ENCODE measurements around the gene C16orf96. TPM values are rescaled to one million over a fixed set of nuclear protein-coding genes. Genes with fewer than 3 reads are reported as not detected.

C16orf96 gene
- total RNA-seq, 1 donor from 2014 or later = 0.07 TPM

DNA sequence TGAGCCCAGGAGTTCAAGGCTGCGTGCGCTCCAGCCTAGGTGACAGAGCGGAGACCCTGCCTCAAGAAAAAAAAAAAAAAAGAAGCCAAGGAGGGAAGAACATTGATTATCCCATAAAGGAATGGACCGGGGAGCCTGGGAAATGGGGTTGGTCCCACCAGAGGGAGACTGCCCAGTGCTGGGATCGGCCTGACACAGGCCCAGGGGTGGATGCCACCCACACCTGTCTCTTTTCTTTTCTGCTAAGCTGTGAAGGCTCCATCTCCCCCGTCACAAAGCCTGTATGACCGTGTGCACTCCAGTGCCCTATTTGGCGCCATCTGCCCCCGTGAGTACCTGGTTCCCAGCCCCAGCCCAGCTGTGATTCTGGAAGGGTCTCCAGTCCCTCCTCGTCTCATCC is 42.9 kb downstream of the C16orf96 start:
- intact Hi-C loops (cut with micrococcal nuclease) = no loop called here

DNA sequence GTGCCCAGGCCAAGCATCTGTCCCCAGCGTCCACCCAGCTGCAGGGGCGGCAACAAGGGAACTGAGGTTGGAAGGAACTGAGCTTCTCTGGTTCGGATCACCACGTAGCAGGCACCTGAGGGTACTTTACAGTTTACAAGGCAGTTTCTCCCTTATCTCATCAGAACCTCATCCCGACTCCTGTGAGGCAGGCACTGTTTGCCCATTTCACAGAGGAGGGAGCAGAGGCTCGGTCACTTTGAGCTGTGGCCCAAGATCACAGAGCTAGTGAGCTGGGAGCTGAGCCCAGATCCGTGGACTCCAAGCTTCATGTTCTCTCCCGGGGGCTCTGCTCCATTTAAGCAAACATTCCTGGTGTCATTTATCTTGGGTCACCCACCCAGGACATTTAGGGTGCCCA is 43.4 kb downstream of the C16orf96 start:
- intact Hi-C loops (cut with micrococcal nuclease) = no loop called here

DNA sequence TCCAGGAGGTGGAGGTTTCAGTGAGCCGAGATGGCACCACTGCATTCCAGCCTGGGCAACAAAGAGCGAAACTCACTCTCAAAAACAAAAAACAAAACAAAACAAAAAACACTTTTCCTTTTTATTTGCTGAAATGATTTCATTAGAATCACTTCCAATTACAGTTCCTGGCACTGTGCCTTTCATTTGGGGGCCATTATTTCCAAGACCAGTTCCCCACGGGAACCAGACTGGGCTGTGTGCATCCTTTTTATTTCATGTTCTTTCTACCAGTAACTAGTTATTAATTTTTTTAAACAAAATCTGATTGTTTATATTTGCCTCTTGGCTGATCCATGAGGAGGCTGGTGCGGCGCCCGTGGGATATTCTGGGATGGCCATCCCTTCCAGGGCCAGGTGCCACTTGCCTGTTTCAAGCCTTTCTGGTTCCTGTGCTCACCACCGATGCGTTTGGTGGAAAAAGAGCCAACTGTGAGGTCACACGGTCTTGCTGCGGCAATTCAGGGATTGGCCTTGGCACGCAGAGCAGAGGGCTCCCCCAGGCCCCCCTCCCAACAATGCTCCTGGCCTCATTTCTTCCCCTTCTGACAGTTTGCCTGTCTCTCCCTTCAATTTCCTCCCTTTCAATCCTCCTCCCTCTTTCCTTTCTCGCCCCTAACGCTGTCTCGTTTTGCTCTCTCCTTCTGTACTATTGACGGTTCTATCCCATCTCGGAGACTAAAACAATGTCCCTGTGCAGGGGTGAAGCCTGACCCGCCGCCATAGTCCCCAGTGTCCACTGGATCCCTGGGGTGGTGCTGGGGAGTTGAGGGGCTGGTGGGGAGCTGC is 45.1 kb downstream of the C16orf96 start:
- intact Hi-C loops (cut with micrococcal nuclease) = no loop called here

DNA sequence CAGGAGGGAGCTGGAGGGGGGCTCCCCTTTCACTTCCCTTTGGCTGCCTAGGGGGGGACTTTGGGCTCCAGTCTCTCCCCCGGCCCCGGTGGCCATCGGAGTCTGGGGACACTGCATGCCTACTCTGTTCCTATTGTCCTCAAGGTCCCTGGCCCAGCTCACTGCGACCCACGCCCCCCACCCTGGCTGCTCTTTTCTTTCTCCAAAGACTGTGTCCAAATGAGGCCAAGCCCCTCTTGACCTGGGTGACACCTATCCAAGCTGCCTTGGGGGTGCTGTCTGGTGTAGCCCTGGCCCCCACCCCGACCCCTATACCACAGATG is 45.7 kb downstream of the C16orf96 start:
- intact Hi-C loops (cut with micrococcal nuclease) = no loop called here

DNA sequence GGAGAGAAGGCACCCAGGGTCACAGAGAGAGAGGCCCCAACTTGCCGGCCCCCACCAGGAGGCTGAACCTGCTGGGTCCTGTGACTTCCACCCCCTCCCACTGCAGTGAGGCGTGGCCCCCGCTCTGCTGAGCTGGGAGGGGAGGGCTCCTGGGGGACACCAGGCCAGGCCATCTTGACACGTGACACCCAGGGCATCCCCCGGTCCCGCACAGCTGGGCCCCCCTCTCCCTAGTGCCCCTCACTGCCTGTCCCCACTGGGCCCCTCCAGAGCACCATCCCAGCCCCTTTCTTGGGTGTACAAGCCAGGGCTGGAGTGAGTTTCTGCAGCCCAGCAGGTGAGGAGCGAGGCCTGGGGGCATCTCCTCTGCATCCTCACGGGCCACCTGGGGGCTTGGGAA is 46.2 kb downstream of the C16orf96 start:
- intact Hi-C loops (cut with micrococcal nuclease) = no loop called here

DNA sequence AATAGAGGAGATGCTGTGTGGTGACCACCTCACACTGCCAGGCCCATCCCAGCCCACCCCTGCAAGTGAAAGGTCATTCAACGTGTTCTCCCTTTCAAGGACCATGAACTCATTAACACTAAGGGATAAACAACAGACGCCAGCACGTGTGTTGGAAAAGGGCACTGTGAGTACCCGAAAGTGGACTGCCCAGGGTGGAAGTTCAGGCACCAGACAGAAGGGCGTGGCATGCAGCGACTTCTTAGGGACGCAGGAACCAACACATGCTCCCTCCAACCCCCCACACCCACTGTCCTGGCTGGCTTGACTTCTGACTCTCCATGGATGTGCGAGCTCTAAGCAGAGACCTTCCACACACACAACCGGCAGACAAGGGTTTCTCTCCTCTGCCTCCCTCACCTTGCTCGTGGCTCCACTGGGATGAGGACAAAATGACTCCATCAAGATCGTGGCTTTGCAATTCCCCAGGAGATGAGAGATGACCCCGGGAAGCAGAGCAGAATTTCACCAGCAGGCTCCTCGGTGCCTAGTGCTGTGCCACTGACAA is 47.6 kb downstream of the C16orf96 start:
- intact Hi-C loops (cut with micrococcal nuclease) = no loop called here

DNA sequence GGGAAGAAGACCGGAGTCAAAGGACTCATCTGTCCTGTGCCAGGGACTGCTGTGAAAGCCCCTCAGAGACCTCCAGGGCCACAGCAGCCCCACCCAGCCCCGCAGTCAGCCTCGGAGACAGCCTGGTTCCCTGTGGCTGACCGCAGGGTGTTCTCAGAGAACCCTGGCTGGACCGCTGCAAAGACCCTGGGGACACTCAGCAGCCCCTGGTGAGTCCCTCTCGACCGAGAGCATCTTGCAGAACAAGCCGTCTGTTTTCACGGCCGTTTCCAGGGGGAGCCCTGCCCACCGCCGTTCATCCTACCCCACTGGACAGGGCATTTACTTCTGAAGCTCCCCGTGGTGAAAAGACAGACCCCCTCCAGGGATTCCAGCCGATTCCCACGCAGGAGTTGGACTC is 48.3 kb downstream of the C16orf96 start:
- intact Hi-C loops (cut with micrococcal nuclease) = no loop called here

DNA sequence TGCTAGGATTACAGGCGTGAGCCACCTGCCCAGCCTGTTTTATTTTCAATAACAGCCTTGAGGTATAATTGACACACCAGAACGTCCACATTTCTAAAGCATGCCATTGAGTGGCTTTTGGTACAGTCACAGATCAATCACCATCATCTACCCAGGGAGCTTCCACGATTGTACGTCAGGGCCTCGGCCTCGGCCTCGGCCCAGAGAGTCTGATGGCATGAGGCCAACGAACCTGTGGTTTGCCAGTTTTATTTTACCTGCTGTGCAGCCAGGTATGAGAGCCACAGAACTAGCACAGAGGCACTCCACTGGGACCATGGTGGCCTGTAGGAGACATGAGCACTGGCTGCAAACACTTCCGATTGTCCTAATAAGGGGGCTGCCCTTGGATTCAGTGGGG is 50.2 kb downstream of the C16orf96 start:
- intact Hi-C loops (cut with micrococcal nuclease) = no loop called here

DNA sequence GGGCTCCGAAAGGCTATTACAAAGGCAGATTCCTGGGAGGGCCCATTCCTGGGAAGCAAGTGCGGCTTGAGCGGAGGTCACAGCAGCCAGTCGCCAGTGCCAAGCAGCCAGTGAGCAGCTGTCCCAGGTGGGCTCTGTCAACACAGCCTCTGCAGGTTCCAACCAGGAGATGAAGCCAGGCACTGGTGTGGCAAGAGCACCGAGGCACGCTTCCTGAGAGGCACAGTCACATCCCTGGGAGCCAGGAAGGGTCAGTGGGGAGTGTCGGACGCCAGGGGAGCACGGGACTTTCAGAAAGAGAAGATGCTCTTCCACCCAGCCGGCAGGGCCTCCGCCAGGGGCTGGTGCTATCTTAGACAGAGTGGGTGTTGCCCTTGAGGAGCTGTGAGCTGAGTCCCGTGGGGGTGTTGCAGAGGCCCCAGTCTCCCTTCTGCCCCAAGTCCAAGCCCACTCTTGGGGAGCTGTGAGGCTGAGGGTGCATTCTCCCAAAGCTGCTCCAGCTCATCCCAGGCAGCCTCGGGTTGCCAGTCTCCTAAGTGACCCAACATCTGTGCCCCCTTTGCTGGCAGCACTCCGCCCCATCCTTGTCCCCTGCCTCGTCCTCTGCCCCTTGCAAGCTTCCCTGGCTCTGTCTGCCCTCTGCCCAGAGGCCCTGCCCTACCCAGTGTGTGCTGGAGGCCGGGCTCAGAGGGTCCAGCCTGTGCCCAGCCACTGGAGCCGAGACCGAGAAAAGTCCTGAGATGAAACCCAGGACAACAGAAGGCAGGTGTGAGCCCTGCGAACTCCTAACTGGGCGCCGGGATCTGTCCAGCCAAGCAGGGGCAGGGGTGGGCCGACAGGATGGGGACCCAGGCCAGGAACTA is 51.9 kb downstream of the C16orf96 start:
- intact Hi-C loops (cut with micrococcal nuclease) = no loop called here

DNA sequence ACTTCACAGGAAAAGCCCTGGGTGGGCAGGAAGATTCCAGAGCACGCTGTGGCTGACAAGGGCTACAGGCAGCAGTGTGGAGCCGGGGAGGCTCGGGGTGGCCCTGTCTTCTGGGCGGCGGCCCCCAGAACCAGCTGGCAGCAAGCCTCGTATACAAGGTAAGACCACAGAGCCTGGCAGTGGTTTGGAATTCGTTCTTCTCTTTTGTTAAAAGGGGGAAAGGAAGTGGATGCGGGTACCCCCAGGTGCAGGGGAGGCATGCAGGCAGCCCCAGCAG is 52.5 kb downstream of the C16orf96 start:
- intact Hi-C loops (cut with micrococcal nuclease) = no loop called here

DNA sequence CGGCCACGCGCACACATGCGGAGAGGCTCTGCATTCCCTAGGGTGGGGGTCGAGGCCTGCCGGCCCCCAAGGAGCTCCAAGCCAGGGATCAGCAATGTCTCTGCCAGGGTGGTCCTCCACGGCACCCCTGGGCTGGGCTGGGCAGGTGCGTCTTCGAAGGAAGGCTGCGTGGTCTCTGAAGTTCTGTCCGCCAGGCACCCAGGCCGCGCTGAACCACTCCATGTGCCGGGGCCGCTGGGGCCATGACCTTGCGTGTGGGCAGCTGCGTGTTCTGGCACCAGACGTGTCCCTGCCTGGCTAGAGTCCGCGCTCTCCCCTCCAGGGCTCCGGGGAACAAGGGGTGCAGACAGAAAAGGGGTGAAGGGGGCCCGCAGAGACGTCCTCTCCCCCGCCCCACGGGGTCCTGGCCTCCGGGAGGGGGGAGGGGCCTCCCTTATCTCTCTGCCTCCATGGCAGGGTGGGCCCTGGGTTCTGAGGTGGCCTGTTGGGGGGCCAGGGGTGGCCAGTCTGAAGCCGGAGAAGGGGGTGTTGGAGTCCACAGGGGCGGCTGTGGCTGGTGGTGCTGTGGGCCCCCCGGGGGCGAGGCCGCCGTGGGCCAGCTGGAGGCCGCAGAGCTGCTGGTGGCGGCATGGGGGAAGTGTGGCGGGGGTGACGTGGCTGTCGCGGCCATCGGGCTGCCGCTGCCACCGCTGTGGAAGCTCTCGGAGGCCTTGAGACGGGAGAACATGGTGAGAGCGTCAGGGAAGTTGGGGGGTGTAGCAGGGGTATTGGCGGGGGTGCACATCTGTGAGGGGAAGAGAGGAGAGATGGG is 53.3 kb downstream of the C16orf96 start:
- intact Hi-C loops (cut with micrococcal nuclease) = loop anchor here (10.0 kb wide), 1 partner anchor 995 kb away; the partner anchor contains the start of gene SLX4

DNA sequence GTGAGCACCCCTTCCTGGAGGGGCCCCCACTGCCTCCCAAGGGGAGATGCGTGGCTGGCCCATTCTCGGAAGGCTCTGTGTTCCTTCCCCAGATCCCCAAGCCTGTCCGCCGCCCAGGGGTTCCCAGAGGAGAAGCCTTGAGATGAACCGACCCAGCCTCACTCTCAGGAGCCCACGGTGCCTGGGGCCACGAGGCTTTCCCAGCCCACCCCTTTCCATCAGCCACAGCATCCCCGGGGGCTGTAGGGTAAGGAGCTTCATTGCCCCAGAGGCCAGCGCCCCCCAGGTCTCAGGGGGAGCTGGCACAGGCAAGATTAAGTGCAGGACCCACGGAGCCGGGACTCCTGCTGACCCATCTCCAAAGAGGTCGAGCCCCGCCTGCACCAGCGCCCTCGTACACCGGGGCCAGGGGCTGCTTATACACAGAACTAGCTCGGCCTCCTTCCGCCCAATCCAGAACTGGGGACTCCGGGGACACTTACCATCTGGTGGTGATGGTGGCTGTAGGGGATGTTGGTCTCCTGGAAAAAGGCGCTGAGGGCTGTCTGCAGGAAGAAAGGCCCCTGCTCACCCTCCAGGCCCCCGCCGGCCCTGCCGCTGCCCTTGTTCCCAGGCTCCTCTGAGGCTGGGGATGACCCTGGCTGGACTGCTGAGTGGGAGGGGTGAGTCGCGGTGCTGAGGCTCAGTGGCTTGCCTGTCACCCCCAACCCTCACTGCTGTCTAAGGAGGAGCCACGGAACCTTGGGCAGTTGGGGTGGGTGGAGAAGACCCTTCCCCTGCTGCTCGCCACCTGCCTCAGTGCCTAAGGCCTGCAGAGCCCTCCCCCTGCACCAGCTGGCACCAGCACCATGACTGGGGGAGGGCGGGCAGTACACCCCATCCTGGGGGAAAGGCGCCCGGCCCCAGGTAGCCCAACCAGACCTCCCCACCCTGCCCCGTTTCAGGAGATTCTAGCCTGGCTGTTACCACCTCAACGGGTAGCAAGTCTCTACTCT is 54.2 kb downstream of the C16orf96 start:
- intact Hi-C loops (cut with micrococcal nuclease) = loop anchor here (10.0 kb wide), 1 partner anchor 996 kb away; the partner anchor contains the start of gene SLX4

DNA sequence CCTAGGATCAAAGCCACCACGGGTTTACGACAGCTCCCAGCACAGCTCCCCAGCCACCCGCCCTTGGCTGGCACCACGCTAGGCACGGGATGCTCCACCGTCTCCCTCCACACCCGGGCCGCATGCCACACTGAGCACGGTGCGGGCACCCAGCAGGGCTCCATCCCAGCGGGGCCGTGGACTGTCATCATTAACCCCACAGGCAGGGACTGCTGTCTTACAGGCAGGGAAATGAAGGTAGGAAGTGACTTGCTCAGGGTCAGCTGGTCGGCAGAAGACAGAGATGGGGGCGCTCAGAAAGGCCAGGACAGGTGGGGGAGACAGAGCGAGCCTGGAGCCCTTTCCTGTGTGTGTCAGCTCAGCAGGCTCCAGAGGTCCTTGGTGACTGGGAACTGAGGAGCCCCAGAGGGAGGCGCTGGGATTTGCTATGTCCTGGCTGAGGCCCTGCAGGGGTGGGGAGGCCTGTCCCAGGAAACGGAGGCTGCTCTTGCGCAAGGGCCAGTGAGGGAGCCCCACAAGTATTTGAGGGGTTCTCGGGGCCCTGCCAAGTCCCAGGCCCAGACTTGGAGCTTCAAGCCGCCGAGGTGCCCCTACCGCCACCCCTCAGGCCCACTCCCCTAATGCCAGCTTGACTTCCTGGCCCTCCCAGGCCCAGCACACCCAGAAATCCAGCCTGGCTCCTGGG is 55.3 kb downstream of the C16orf96 start:
- intact Hi-C loops (cut with micrococcal nuclease) = loop anchor here (10.0 kb wide), 1 partner anchor 997 kb away; the partner anchor contains the start of gene SLX4

DNA sequence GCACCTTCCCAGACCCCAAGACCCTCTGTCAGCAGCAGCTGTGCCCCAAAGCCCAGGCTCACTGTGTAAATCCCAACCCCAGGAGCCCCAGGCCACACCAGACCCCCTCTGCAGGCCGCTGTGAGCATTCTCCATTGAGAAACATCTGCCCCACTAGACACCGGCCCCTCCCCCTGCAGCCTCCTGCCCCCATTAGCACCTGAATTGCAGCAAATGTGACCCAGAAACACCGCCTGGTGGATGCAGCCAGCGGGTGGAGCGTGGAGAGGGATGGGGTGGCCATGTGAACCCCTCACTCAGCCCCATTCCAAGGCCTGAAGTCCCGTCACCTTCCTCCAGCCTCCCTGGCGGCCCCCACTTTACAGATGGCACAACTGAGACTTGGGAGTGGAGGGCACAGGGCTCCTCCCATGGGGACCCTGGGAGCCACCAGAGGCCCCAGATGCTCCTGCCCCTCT is 56.4 kb downstream of the C16orf96 start:
- intact Hi-C loops (cut with micrococcal nuclease) = loop anchor here (10.0 kb wide), 1 partner anchor 998 kb away; the partner anchor contains the start of gene SLX4

DNA sequence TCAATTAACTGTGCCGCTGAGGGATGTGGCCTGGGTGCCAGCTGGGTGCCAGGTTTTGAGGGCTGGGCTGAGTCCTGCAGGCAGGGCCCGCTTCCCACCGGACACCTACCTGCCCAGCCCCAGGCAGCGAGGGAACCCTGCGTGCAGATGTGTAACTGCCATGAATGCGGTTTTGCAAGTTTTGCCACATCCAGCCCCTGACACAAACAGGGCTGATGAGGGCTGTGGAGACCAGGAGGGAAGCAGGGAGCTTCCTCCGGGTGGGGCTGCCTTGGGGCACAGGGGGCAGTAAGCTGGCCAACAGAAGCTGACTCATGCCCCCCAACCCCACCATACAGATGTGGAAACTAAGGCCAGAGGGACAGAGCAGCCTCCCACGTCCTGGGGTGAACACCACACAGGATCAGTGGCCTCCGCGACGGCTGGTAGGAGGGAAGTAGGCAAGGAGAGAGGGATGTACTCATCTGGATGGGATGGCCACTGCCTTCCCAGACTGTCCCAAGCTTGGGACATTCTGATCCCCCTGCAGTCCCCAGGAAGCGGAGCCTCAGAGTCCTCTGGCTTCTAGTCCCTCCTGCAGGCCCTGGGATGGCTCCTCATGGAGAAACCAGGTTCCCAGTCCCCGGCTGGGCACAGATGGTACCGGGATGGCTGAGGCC is 57.0 kb downstream of the C16orf96 start:
- intact Hi-C loops (cut with micrococcal nuclease) = loop anchor here (10.0 kb wide), 1 partner anchor 998 kb away; the partner anchor contains the start of gene SLX4

DNA sequence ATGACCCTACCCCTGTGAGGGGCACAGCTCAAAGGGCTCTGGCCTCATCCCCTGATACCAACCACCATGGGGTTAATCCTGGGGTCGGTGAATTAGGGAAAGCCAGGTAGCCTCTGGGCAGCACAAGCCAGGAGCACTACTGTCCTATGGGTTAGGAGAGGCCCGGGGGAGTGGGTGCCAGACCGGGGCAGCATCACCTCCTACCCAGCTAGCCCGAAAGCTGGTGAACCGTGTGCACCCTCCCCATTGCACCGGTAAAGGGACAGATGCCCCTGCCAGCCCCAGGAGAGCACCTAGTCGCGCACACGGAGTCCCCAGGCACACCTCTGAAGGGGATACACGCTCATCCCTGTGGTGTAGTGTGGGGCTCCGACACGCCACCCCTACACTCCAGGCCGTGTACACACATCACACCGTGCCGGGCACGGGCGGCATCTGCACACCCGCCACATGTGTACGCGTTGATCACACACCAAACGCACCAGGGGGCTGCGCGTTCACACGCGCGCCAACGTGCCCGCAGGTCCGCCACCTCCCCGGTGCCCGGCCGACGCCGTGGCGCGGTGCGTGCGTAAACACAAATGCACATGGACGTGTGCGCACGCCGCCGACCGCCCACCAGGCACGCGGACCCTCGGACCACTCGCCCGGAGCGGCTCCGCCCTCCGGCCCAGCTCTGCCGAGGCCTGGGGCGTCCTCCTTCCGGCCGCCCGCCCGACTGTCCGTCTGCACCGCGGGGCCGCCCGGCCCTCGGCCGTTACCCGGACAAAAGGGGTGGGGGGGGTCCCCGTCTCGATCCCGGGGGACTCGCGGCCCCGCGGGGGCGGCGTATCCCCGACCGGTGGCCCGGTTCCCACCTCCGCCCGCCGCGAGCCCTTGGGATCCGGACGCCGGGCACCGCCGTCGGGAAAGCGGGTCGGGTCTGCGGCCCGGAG is 57.8 kb downstream of the C16orf96 start:
- intact Hi-C loops (cut with micrococcal nuclease) = loop anchor here (1.0 to 10.0 kb wide), 3 partner anchors 36 to 999 kb away; partner anchors contain the start of genes GLYR1, SLX4 and UBN1

DNA sequence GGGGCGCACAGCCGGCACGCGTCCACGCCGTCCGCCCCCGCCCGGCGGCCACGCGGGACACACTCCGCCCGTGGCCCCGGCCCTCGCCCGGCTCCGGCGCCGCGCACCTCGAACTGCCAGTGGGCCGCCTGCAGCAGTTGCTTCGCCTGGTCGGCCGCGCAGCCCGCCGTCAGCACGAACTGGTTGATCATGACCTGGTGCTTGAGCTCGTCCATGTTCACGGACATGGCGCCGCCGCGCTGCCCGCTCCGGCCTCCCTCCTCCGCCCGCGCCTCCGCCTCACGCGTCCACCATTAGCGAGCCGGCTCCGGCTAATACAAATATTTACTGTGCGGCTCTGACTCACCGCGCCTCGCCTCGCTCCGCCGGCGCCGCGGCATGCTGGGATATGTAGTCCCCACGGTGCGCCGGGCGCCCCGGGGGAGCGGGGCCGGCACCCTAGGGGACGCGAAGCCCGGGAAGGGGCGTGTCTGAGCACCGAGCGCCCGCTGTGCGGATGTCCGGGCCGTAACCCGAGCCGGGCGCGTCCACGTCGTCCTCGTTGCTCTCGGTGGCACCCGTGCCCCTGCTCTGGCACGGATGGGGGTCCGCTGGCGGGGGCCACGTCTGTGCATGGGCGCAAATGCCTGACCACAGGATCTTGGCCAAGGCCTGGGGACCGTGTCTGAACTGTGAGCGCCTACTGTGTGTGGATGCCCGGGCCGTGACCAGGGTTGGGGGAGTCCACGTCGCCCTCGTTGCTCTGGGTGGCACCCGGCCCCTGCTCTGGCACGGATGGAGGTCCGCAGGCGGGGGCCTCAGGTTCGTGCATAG is 58.6 kb downstream of the C16orf96 start, which contains the start of gene UBALD1:
Gene UBALD1 (minus strand): TSS at position 318 of the 813 bp plus-strand sequence. CDS start 91 bp downstream, at position 227.
- intact Hi-C loops (cut with micrococcal nuclease) = loop anchor here (1.0 to 10.0 kb wide), 3 partner anchors 36 to 1000 kb away; partner anchors contain the start of genes GLYR1, SLX4 and UBN1

Measured in T-helper 1 cell treated with Interleukin-12 subunit alpha and Interleukin-12 subunit beta and Interleukin-4 antibody, amounts not matched to agents 30 ng/mL and 1 ng/mL, for 36 hours (primary cell).